Aortic smooth muscle cell (primary cell): ENCODE data around the gene ZNF214. TPM values are rescaled to one million over a fixed set of nuclear protein-coding genes. Genes with fewer than 3 reads are reported as not detected.

ENCODE experiments used
- total RNA-seq: library from RNA; depleted of rRNA; stranded (reverse); fragments of >200 nt; gene quantifications from 2 replicates; pipeline ENCODE4 v1.2.3, GENCODE V29; 2014

The ZNF214 gene
- 4.7 and 4.8 TPM in 2 replicates for total RNA-seq

DNA sequence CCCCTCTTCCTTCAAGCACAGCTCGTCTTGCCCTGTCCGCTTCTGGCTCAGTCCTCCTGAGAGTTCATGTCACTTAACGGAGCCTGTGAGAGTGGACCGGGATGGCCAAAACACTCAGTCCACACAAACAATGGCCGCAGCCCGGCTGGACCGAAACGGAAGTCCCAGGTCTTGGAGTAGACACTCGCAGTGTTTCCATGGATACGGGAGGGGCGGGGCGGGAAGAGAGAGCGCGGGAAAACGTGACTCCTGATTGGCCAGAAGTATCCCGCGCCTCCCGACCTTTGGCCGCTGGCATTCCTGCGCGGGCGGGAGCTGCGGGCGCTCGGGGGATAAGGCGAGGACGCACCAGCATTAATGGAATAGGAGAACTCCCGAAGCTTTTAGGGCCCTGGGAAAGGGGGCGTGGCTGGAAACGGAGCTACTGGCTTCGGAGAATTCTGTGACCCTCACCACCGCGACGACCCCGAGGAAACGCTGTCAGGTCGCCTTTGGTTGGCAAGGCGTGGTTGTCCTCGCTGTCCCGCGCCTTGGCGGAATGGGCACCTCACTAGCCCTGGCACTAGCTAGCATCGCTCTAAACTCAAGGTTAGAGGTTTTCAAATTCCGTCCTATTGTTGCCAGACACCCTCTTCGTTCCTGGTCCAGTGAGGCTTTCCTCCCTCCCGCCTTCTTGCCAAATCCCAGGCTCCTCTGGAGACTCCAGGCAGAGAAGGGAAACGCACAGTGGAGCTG, at the start of gene ZNF214, which contains the start of gene NLRP14:
TSS of gene ZNF214 (minus strand) at position 164 of the 735 bp plus-strand sequence. CDS start 17,511 bp downstream, outside the sequence.
TSS of gene NLRP14 (plus strand) at position 297 of the 735 bp plus-strand sequence. CDS start 18,108 bp downstream, outside the sequence.

Other genes starting within 250 kb of the ZNF214 start
- 0.13 and 0.19 TPM in 2 replicates for gene OR2AG2, start 248.4 kb downstream of the ZNF214 start, total RNA-seq
- not detected in 2 replicates for gene OR2AG1, start 237.3 kb downstream of the ZNF214 start, total RNA-seq
- gene OR6A2, start 220.7 kb downstream of the ZNF214 start, total RNA-seq = 0.13 and 0.19 TPM in 2 replicates
- not detected in 2 replicates for gene OR10A5, start 174.7 kb downstream of the ZNF214 start, total RNA-seq
- not detected in 2 replicates for gene OR10A2, start 157.3 kb downstream of the ZNF214 start, total RNA-seq
- not detected in 2 replicates for gene OR10A4, start 143.7 kb downstream of the ZNF214 start, total RNA-seq
- gene OR2D2, start 127.8 kb downstream of the ZNF214 start, total RNA-seq = 0.13 and 0.44 TPM in 2 replicates
- gene OR2D3, start 99.3 kb downstream of the ZNF214 start, total RNA-seq = not detected in 2 replicates
- gene ZNF215, start 93.9 kb downstream of the ZNF214 start, total RNA-seq = 2.5 and 4.0 TPM in 2 replicates
- gene NLRP14, start 133 bp upstream of the ZNF214 start, total RNA-seq = 0.37 and 0.92 TPM in 2 replicates
- 0.13 TPM in 1 of 2 replicates, not detected in the other for gene RBMXL2, start 68.7 kb upstream of the ZNF214 start, total RNA-seq
- gene SYT9, start 231.6 kb upstream of the ZNF214 start, total RNA-seq = 0.06 and 0.13 TPM in 2 replicates